22Rv1 (cell line): ENCODE results near the gene CORO6.

Source experiments
- ZFX ChIP-seq: fragments of 450-650 bp; IDR thresholded peaks from 2 replicates; pipeline ENCODE4 v1.6.1; 2017; ENCODE audit warnings: antibody characterized with exemption, borderline replicate concordance
- TF ChIP-seq, protein P1 (sequence below): fragments of 450-650 bp; IDR thresholded peaks from 2 replicates; pipeline ENCODE4 v1.5.1; 2017; ENCODE audit warnings: mild to moderate bottlenecking

DNA sequence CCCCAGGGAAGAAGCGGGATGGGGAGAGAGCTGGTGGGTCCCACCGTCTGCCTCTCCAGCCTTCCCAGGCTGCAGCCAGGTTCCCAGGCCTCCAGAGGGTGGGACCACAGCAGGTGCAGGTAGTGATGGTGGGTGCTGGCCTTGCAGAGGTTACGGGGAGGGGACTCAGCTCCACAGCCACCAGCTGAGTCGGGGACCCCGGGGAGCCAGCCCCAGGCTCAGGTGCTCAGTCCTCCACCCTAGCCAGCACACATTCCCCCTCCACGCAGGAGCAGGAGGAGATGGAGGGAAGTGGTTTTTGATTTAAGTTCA, 49.2 kb downstream of the CORO6 start:
- TF ChIP-seq, protein P1, sequence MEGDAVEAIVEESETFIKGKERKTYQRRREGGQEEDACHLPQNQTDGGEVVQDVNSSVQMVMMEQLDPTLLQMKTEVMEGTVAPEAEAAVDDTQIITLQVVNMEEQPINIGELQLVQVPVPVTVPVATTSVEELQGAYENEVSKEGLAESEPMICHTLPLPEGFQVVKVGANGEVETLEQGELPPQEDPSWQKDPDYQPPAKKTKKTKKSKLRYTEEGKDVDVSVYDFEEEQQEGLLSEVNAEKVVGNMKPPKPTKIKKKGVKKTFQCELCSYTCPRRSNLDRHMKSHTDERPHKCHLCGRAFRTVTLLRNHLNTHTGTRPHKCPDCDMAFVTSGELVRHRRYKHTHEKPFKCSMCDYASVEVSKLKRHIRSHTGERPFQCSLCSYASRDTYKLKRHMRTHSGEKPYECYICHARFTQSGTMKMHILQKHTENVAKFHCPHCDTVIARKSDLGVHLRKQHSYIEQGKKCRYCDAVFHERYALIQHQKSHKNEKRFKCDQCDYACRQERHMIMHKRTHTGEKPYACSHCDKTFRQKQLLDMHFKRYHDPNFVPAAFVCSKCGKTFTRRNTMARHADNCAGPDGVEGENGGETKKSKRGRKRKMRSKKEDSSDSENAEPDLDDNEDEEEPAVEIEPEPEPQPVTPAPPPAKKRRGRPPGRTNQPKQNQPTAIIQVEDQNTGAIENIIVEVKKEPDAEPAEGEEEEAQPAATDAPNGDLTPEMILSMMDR, result no peak
- TF ChIP-seq ZFX, result no peak
